DND-41 (cell line): Measurements from ENCODE around the gene SLC2A6.

ENCODE experiments used
- ATAC-seq: fragments of 200-7000 bp; cut with Tn5 transposase; 3 replicates; pipeline ENCODE4 v1.9.1; 2021; ENCODE audit warnings: low read depth; ENCODE audit not compliant: insufficient read depth
- DNase-seq: peaks from one replicate; pipeline ENCODE4 v3.0.0-alpha.2; 2020
- H2AFZ ChIP-seq: 2 replicates; pipeline ENCODE4 v1.6.0; 2012; ENCODE audit warnings: low read depth, low read length
- H3K27ac ChIP-seq: 2 replicates; pipeline ENCODE4 v1.5.1; 2012; ENCODE audit warnings: low read length, inconsistent platforms
- H3K27me3 ChIP-seq: fragments of 200-600 bp; sonication (generic); 2 replicates; pipeline ENCODE4 v1.6.0; 2012; ENCODE audit warnings: low read length, mild to moderate bottlenecking, inconsistent platforms; ENCODE audit not compliant: insufficient read depth, poor library complexity
- H3K36me3 ChIP-seq: 2 replicates; pipeline ENCODE4 v1.5.1; 2012; ENCODE audit warnings: low read length, inconsistent platforms; ENCODE audit not compliant: insufficient read depth
- H3K4me1 ChIP-seq: 2 replicates; pipeline ENCODE4 v1.5.1; 2012; ENCODE audit warnings: mild to moderate bottlenecking, low read length; ENCODE audit not compliant: insufficient read depth
- H3K4me2 ChIP-seq: 2 replicates; pipeline ENCODE4 v1.6.0; 2012; ENCODE audit warnings: mild to moderate bottlenecking, moderate library complexity, low read length, inconsistent platforms; ENCODE audit not compliant: insufficient read depth
- H3K4me3 ChIP-seq, 2 experiments: fragments of 200-600 bp in 1 of 2; shearing (Covaris generic) in 1 of 2; 2 replicates each; pipeline ENCODE4 v1.5.1; 2012 to 2016; ENCODE audit warnings: inconsistent platforms in 2 of 2, low read length in 2 of 2, mild to moderate bottlenecking in 2 of 2, low read depth in 1 of 2, moderate library complexity in 1 of 2
- H3K79me2 ChIP-seq: 2 replicates; pipeline ENCODE4 v1.6.0; 2012; ENCODE audit warnings: low read length, inconsistent platforms; ENCODE audit not compliant: insufficient read depth
- H3K9ac ChIP-seq: 2 replicates; pipeline ENCODE4 v1.6.0; 2012; ENCODE audit warnings: low read depth, mild to moderate bottlenecking, inconsistent platforms, low read length, moderate library complexity
- H3K9me3 ChIP-seq: 2 replicates; pipeline ENCODE4 v1.5.1; 2012; ENCODE audit warnings: low read length, moderate library complexity, mild to moderate bottlenecking, inconsistent platforms; ENCODE audit not compliant: insufficient read depth, severe bottlenecking
- H4K20me1 ChIP-seq: 2 replicates; pipeline ENCODE4 v1.6.0; 2012; ENCODE audit warnings: low read length; ENCODE audit not compliant: insufficient read depth
- CTCF ChIP-seq: IDR thresholded peaks from 2 replicates; pipeline ENCODE4 v1.5.1; 2012; ENCODE audit warnings: borderline replicate concordance, low read length, moderate library complexity, mild to moderate bottlenecking; ENCODE audit not compliant: poor library complexity, severe bottlenecking; ENCODE audit errors: extremely low read depth
- EZH2 ChIP-seq: IDR thresholded peaks from 3 replicates; pipeline ENCODE4 v1.6.1; 2012; ENCODE audit warnings: borderline replicate concordance, low read depth, mild to moderate bottlenecking, moderate library complexity, low read length, inconsistent platforms; ENCODE audit not compliant: severe bottlenecking

Gene SLC2A6

GRCh38 chr9:133443248-133443647 lies 35.7 kb downstream of the SLC2A6 start:
- Histone ChIP-seq H3K4me1 (no peaks in the 10 kb centered on the region), H3K9ac (no peak overlapping the region)

GRCh38 chr9:133441571-133441970 lies 37.3 kb downstream of the SLC2A6 start:
- H3K36me3 ChIP-seq, result no peaks in the 10 kb centered on the region
- H3K4me3 ChIP-seq, result no peak overlapping the region
- H2AFZ ChIP-seq, result no peak overlapping the region
- DNase-seq (no peak), ATAC-seq (no peak)
- H3K4me1 ChIP-seq, result no peaks in the 10 kb centered on the region
- TF ChIP-seq EZH2 (no peak), CTCF (no peak)
- H3K27me3 ChIP-seq, result no peaks in the 10 kb centered on the region
- H3K27ac ChIP-seq, result no peak overlapping the region
- H3K9me3 ChIP-seq, result no peaks in the 10 kb centered on the region
- no peaks in the 10 kb centered on the region for H4K20me1 ChIP-seq
- H3K4me2 ChIP-seq, result no peak overlapping the region
- no peaks in the 10 kb centered on the region for H3K79me2 ChIP-seq
- no peak overlapping the region for H3K9ac ChIP-seq

More at GRCh38 chr9:133443248-133443647, 35.7 kb downstream of the SLC2A6 start:
- H3K79me2 ChIP-seq, result no peaks in the 10 kb centered on the region
- no peak overlapping the region for H3K4me3 ChIP-seq
- no peak overlapping the region for H3K4me2 ChIP-seq
- H3K9me3 ChIP-seq, result no peaks in the 10 kb centered on the region
- no peaks in the 10 kb centered on the region for H4K20me1 ChIP-seq
- DNase-seq (no peak), ATAC-seq (no peak)
- no peak overlapping the region for H2AFZ ChIP-seq
- H3K27ac ChIP-seq, result no peak overlapping the region
- no peaks in the 10 kb centered on the region for H3K27me3 ChIP-seq
- H3K36me3 ChIP-seq, result no peaks in the 10 kb centered on the region
- TF ChIP-seq CTCF (no peak), EZH2 (no peak)

GRCh38 chr9:133440874-133441273 lies 38.0 kb downstream of the SLC2A6 start:
- Histone ChIP-seq H2AFZ (no peak overlapping the region), H3K36me3 (no peaks in the 10 kb centered on the region), H3K27me3 (no peaks in the 10 kb centered on the region), H4K20me1 (no peaks in the 10 kb centered on the region), H3K4me2 (no peak overlapping the region), H3K4me1 (no peaks in the 10 kb centered on the region), H3K9me3 (no peaks in the 10 kb centered on the region), H3K79me2 (no peaks in the 10 kb centered on the region), H3K9ac (no peak overlapping the region), H3K4me3 (no peak overlapping the region), H3K27ac (no peak overlapping the region)
- ATAC-seq, result no peak
- no peak for TF ChIP-seq EZH2
- no peak for TF ChIP-seq CTCF
- no peak for DNase-seq

- no peaks in the 10 kb centered on the region for H3K27me3 ChIP-seq
- no peaks in the 10 kb centered on the region for H4K20me1 ChIP-seq
- TF ChIP-seq EZH2, result no peak
- no peak for TF ChIP-seq CTCF
- no peaks in the 10 kb centered on the region for H3K79me2 ChIP-seq
- H2AFZ ChIP-seq, result no peak overlapping the region
- no peaks in the 10 kb centered on the region for H3K9me3 ChIP-seq
- ATAC-seq, result no peak
- H3K4me2 ChIP-seq, result no peak overlapping the region
- no peaks in the 10 kb centered on the region for H3K4me1 ChIP-seq
- no peaks in the 10 kb centered on the region for H3K36me3 ChIP-seq
- no peak overlapping the region for H3K4me3 ChIP-seq
- DNase-seq, result no peak
- H3K9ac ChIP-seq, result no peak overlapping the region
- H3K27ac ChIP-seq, result no peak overlapping the region
These were observed 39.6 kb downstream of the SLC2A6 start for GRCh38 chr9:133439337-133439736.
